Measurements from ENCODE around the gene ELAVL1. TPM values are rescaled to one million over a fixed set of nuclear protein-coding genes. Genes with fewer than 3 reads are reported as not detected.

ELAVL1 gene
- total and polyA plus RNA-seq, 12 donors, result 12.8 to 78.9 (median 44.6) TPM

DNA sequence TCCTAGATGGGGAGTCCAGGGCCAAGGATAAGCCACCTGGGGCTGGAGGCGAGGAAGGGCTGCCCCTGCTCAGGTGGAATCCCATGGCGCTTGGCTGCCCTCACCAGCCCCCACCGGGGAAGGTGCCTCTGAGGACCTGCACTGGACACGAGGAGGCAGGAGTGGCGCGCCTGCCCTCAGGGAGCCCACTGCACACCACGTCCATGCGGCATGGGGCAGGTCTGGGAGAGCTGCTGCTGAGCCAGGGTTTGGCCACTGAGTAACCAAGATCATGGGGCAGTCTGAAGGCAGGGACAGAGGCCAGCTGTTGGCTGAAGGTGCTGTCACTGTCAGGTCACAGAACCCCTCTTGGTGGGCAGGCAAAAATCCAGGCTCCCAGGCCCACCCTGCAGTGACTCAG, 25.9 kb downstream of the ELAVL1 start:
- intact Hi-C loops (cut with DNase I), result no loop called here
- peaks cover 9 to 17% of the 10 kb centered on the region in 2 donors for H3K4me1 ChIP-seq (replicated peaks in 1 of 2)

DNA sequence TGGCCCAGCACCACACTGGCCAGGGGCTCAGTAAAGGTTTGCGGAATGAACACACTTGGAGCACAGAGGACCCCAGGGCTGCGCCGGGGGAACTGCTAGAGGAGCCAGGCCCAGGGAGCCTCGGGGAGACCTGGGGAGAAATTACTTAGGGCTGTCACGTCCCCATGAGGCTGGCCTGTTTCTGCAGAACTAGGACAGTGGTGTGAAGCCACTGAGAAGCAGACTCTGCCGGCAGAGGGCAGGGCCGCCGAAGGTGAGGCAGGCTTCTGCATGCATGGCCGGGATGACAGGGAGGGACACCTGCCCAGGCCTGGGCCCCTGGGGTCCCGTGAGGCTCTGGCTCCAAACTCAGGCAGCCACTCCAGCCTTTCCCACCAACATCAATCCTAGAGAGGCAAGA, 26.4 kb downstream of the ELAVL1 start:
- Histone ChIP-seq H3K4me1 (replicated peaks in 1 of 2) (peaks cover 9 to 17% of the 10 kb centered on the region in 2 donors), H3K36me3 (replicated peaks in 1 of 2) (peaks cover 0 to 47% of the 10 kb centered on the region in 2 donors)
- intact Hi-C loops (cut with DNase I), result no loop called here

More for the DNA sequence above, 25.9 kb downstream of the ELAVL1 start:
- no peak overlapping the region for H3K27ac ChIP-seq
- no peaks in the 10 kb centered on the region for H3K9me3 ChIP-seq (replicated peaks in 1 of 3)
- DNase-seq, result no peak
- TF ChIP-seq POLR2A (IDR thresholded peaks at IDR 0.05), result no peak
- no peak for TF ChIP-seq CTCF (IDR thresholded peaks at IDR 0.05)
- no peaks in the 10 kb centered on the region for H3K27me3 ChIP-seq
- 89 to 92% methylated on average over 8 of the region's 8 CpGs; no CpG with 5 or more reads in 2 of the 4 donors for WGBS, 4 donors
- no peak overlapping the region for H3K4me3 ChIP-seq
- peaks cover 0 to 49% of the 10 kb centered on the region in 2 donors for H3K36me3 ChIP-seq (replicated peaks in 1 of 2)

GRCh38 chr19:7978179-7978825, 27.1 kb downstream of the ELAVL1 start:
- 81 to 89% (median 84%) methylated on average over 8 to 12 of the region's 12 CpGs for WGBS, 4 donors
- intact Hi-C loops (cut with DNase I), result no loop called here

More for the DNA sequence above, 26.4 kb downstream of the ELAVL1 start:
- no peak for DNase-seq
- TF ChIP-seq CTCF (IDR thresholded peaks at IDR 0.05) (no peak), POLR2A (IDR thresholded peaks at IDR 0.05) (no peak)
- no peak overlapping the region for H3K27ac ChIP-seq
- WGBS, 4 donors, result 87 to 100% (median 93%) methylated on average over 2 to 10 of the region's 10 CpGs
- H3K9me3 ChIP-seq (replicated peaks in 1 of 3), result no peaks in the 10 kb centered on the region
- no peaks in the 10 kb centered on the region for H3K27me3 ChIP-seq
- no peak overlapping the region for H3K4me3 ChIP-seq

GRCh38 chr19:7977723-7978040, 27.8 kb downstream of the ELAVL1 start:
- TF ChIP-seq CTCF (IDR thresholded peaks at IDR 0.05), result no peak
- TF ChIP-seq POLR2A (IDR thresholded peaks at IDR 0.05), result no peak
- intact Hi-C loops (cut with DNase I), result no loop called here
- peaks cover 2 to 9% of the 10 kb centered on the region in 2 donors for H3K4me1 ChIP-seq (replicated peaks in 1 of 2)
- 94 to 97% (median 96%) methylated on average over 5 to 6 of the region's 6 CpGs for WGBS, 4 donors
- H3K27ac ChIP-seq, result no peak overlapping the region
- H3K36me3 ChIP-seq (replicated peaks in 1 of 2), result peaks cover 0 to 52% of the 10 kb centered on the region in 2 donors
- H3K4me3 ChIP-seq, result no peak overlapping the region
- H3K9me3 ChIP-seq (replicated peaks in 1 of 3), result no peaks in the 10 kb centered on the region
- no peak for DNase-seq
- no peaks in the 10 kb centered on the region for H3K27me3 ChIP-seq

More at GRCh38 chr19:7978179-7978825, 27.1 kb downstream of the ELAVL1 start:
- no peak for TF ChIP-seq CTCF (IDR thresholded peaks at IDR 0.05)
- no peak for TF ChIP-seq POLR2A (IDR thresholded peaks at IDR 0.05)
- Histone ChIP-seq H3K27ac (no peak overlapping the region), H3K27me3 (no peaks in the 10 kb centered on the region), H3K4me3 (no peak overlapping the region), H3K4me1 (replicated peaks in 1 of 2) (peaks cover 8 to 15% of the 10 kb centered on the region in 2 donors), H3K36me3 (replicated peaks in 1 of 2) (peaks cover 0 to 51% of the 10 kb centered on the region in 2 donors), H3K9me3 (replicated peaks in 1 of 3) (no peaks in the 10 kb centered on the region)
- no peak for DNase-seq

Measured in adrenal gland (tissue), 12 donors.